Immature natural killer cell (primary cell): ENCODE measurements around the gene MPP2. TPM values are rescaled to one million over a fixed set of nuclear protein-coding genes. Genes with fewer than 3 reads are reported as not detected.

Source experiments
- DNase-seq, 3 donors: peaks; one replicate each; pipeline ENCODE4 v3.0.0; 2022; ENCODE audit warnings: mixed read lengths in 1 of 3
- H3K27ac Mint-ChIP-seq, 6 donors: one replicate each; pipeline ENCODE4 v1.8.0; 2020; ENCODE audit warnings: mixed read lengths in 6 of 6, mild to moderate bottlenecking in 5 of 6, inconsistent platforms in 4 of 6, moderate library complexity in 3 of 6
- H3K27me3 Mint-ChIP-seq, 3 donors: one replicate each; pipeline ENCODE4 v1.8.0; 2020 to 2021; ENCODE audit warnings: low read depth in 3 of 3, mild to moderate bottlenecking in 3 of 3, mixed read lengths in 3 of 3, moderate library complexity in 3 of 3, inconsistent platforms in 1 of 3
- H3K36me3 Mint-ChIP-seq, 3 donors: one replicate each; pipeline ENCODE4 v1.8.0; 2020; ENCODE audit warnings: mixed read lengths in 3 of 3, inconsistent platforms in 2 of 3, mild to moderate bottlenecking in 2 of 3
- H3K4me1 Mint-ChIP-seq, 2 donors: one replicate each; pipeline ENCODE4 v1.8.0; 2020; ENCODE audit warnings: inconsistent platforms in 2 of 2, mild to moderate bottlenecking in 2 of 2, mixed read lengths in 2 of 2, moderate library complexity in 1 of 2
- H3K4me3 Mint-ChIP-seq, 5 donors: one replicate each; pipeline ENCODE4 v1.8.0; 2020; ENCODE audit warnings: mild to moderate bottlenecking in 5 of 5, mixed read lengths in 5 of 5, inconsistent platforms in 3 of 5, moderate library complexity in 3 of 5
- H3K9me3 Mint-ChIP-seq, 6 donors: one replicate each; pipeline ENCODE4 v1.8.0; 2020; ENCODE audit warnings: mild to moderate bottlenecking in 6 of 6, mixed read lengths in 6 of 6, inconsistent platforms in 4 of 6, moderate library complexity in 3 of 6
- polyA plus RNA-seq, 3 donors: library from polyadenylated mRNA; unstranded; fragments of 300-500 nt; fragmentation: Illumina TruSeq; gene quantifications; one replicate each; pipeline ENCODE4 v1.2.3, GENCODE V29; 2021

Gene MPP2
- under 1 TPM in 1 of 3 donors, not detected in 2; 0.55 TPM for polyA plus RNA-seq

- peak within 1 kb of the TSS in 1 of 6 donors; percentile 26 for H3K27ac Mint-ChIP-seq
- H3K4me3 Mint-ChIP-seq, result peak within 1 kb of the TSS; percentile 62 to 78 (median 75)
- H3K9me3 Mint-ChIP-seq, result no peaks in the 10 kb centered on the region
- H3K27me3 Mint-ChIP-seq, result peaks cover 6 to 23% (median 10%) of the 10 kb centered on the region in 3 donors
- no peaks in the 10 kb centered on the region for H3K36me3 Mint-ChIP-seq
- peak in 2 of 3 donors; percentile 18 to 25 for DNase-seq
- H3K4me1 Mint-ChIP-seq, result peaks cover 9 to 15% of the 10 kb centered on the region in 2 donors
These were observed at the start of gene MPP2 for GRCh38 chr17:43907425-43907981. TSS of gene MPP2 (minus strand) at chr17:43907536. CDS start at chr17:43904460, 3,076 bp downstream.

- H3K4me1 Mint-ChIP-seq, result no peaks in the 10 kb centered on the region
- no peaks in the 10 kb centered on the region for H3K9me3 Mint-ChIP-seq
- DNase-seq, result no peak
- no peaks in the 10 kb centered on the region for H3K36me3 Mint-ChIP-seq
- H3K27me3 Mint-ChIP-seq, result peaks cover 1 to 11% (median 8%) of the 10 kb centered on the region in 3 donors
- no peak overlapping the region for H3K27ac Mint-ChIP-seq
- no peak overlapping the region for H3K4me3 Mint-ChIP-seq
These were observed 48.9 kb upstream of the MPP2 start for GRCh38 chr17:43956222-43956621.

- DNase-seq, result no peak
- Mint-ChIP-seq H3K9me3 (no peaks in the 10 kb centered on the region), H3K4me1 (no peaks in the 10 kb centered on the region), H3K27me3 (peaks cover 9 to 16% (median 14%) of the 10 kb centered on the region in 3 donors), H3K4me3 (peak within 1 kb of the TSS in 3 of 5 donors; percentile 53 to 66 (median 53)), H3K27ac (no peak within 1 kb of the TSS), H3K36me3 (no peaks in the 10 kb centered on the region)
These were observed 46.4 kb upstream of the MPP2 start, which contains the start of gene PYY for GRCh38 chr17:43953746-43954145. TSS of gene PYY (minus strand) at chr17:43953940. CDS start at chr17:43953483, 457 bp downstream.

GRCh38 chr17:43952724-43953666, 45.7 kb upstream of the MPP2 start:
- DNase-seq, result no peak
- Mint-ChIP-seq H3K4me1 (no peaks in the 10 kb centered on the region), H3K36me3 (no peaks in the 10 kb centered on the region), H3K27me3 (peaks cover 13 to 17% (median 16%) of the 10 kb centered on the region in 3 donors), H3K4me3 (peak overlapping the region in 3 of 5 donors; percentile 53 to 66 (median 53)), H3K27ac (no peak overlapping the region), H3K9me3 (no peaks in the 10 kb centered on the region)

GRCh38 chr17:43952351-43952723, 45.0 kb upstream of the MPP2 start:
- no peak overlapping the region for H3K4me3 Mint-ChIP-seq
- no peaks in the 10 kb centered on the region for H3K4me1 Mint-ChIP-seq
- no peak for DNase-seq
- no peaks in the 10 kb centered on the region for H3K9me3 Mint-ChIP-seq
- no peaks in the 10 kb centered on the region for H3K36me3 Mint-ChIP-seq
- H3K27ac Mint-ChIP-seq, result no peak overlapping the region
- peaks cover 13 to 20% (median 16%) of the 10 kb centered on the region in 3 donors for H3K27me3 Mint-ChIP-seq

- no peak overlapping the region for H3K27ac Mint-ChIP-seq
- H3K4me1 Mint-ChIP-seq, result no peaks in the 10 kb centered on the region
- no peaks in the 10 kb centered on the region for H3K36me3 Mint-ChIP-seq
- peak overlapping the region in 1 of 5 donors; percentile 28 for H3K4me3 Mint-ChIP-seq
- peaks cover 13 to 20% (median 16%) of the 10 kb centered on the region in 3 donors for H3K27me3 Mint-ChIP-seq
- H3K9me3 Mint-ChIP-seq, result no peaks in the 10 kb centered on the region
- DNase-seq, result no peak
These were observed 44.4 kb upstream of the MPP2 start for GRCh38 chr17:43951750-43952149.

GRCh38 chr17:43950554-43950953, 43.2 kb upstream of the MPP2 start:
- H3K27ac Mint-ChIP-seq, result no peak overlapping the region
- no peaks in the 10 kb centered on the region for H3K4me1 Mint-ChIP-seq
- DNase-seq, result no peak
- H3K36me3 Mint-ChIP-seq, result no peaks in the 10 kb centered on the region
- H3K4me3 Mint-ChIP-seq, result no peak overlapping the region
- H3K27me3 Mint-ChIP-seq, result peaks cover 13 to 20% (median 14%) of the 10 kb centered on the region in 3 donors
- H3K9me3 Mint-ChIP-seq, result no peaks in the 10 kb centered on the region

- DNase-seq, result no peak
- no peaks in the 10 kb centered on the region for H3K36me3 Mint-ChIP-seq
- H3K27me3 Mint-ChIP-seq, result peaks cover 11 to 20% (median 13%) of the 10 kb centered on the region in 3 donors
- H3K27ac Mint-ChIP-seq, result no peak overlapping the region
- no peak overlapping the region for H3K4me3 Mint-ChIP-seq
- H3K4me1 Mint-ChIP-seq, result no peaks in the 10 kb centered on the region
- no peaks in the 10 kb centered on the region for H3K9me3 Mint-ChIP-seq
These were observed 42.4 kb upstream of the MPP2 start for GRCh38 chr17:43949781-43950180.

- peaks cover 1 to 6% of the 10 kb centered on the region in 2 donors for H3K4me1 Mint-ChIP-seq
- DNase-seq, result no peak
- H3K27ac Mint-ChIP-seq, result no peak overlapping the region
- H3K27me3 Mint-ChIP-seq, result peaks cover 13 to 19% (median 14%) of the 10 kb centered on the region in 3 donors
- no peak overlapping the region for H3K4me3 Mint-ChIP-seq
- no peaks in the 10 kb centered on the region for H3K36me3 Mint-ChIP-seq
- H3K9me3 Mint-ChIP-seq, result no peaks in the 10 kb centered on the region
These were observed 39.4 kb upstream of the MPP2 start for GRCh38 chr17:43946781-43947180.

- H3K27me3 Mint-ChIP-seq, result peaks cover 8 to 14% (median 10%) of the 10 kb centered on the region in 3 donors
- no peaks in the 10 kb centered on the region for H3K9me3 Mint-ChIP-seq
- H3K4me3 Mint-ChIP-seq, result no peak overlapping the region
- H3K4me1 Mint-ChIP-seq, result peaks cover 1 to 6% of the 10 kb centered on the region in 2 donors
- no peak for DNase-seq
- no peaks in the 10 kb centered on the region for H3K36me3 Mint-ChIP-seq
- no peak overlapping the region for H3K27ac Mint-ChIP-seq
These were observed 37.9 kb upstream of the MPP2 start for GRCh38 chr17:43945074-43945829.

- H3K27me3 Mint-ChIP-seq, result peaks cover 3 to 11% (median 10%) of the 10 kb centered on the region in 3 donors
- H3K36me3 Mint-ChIP-seq, result no peaks in the 10 kb centered on the region
- peaks cover 9 to 11% of the 10 kb centered on the region in 2 donors for H3K4me1 Mint-ChIP-seq
These were observed 34.8 kb upstream of the MPP2 start, which contains the start of gene PPY for GRCh38 chr17:43942051-43942685. TSS of gene PPY (minus strand) at chr17:43942476. CDS start at chr17:43941654, 822 bp downstream.

GRCh38 chr17:43940630-43941029, 33.3 kb upstream of the MPP2 start:
- Mint-ChIP-seq H3K27ac (no peak overlapping the region), H3K4me3 (no peak overlapping the region), H3K27me3 (peaks cover 3 to 15% (median 11%) of the 10 kb centered on the region in 3 donors), H3K9me3 (no peaks in the 10 kb centered on the region), H3K4me1 (peaks cover 11 to 12% of the 10 kb centered on the region in 2 donors), H3K36me3 (no peaks in the 10 kb centered on the region)
- no peak for DNase-seq

More at GRCh38 chr17:43942051-43942685, 34.8 kb upstream of the MPP2 start, which contains the start of gene PPY:
- Mint-ChIP-seq H3K27ac (peak within 1 kb of the TSS in 1 of 6 donors; percentile 46), H3K4me3 (no peak within 1 kb of the TSS), H3K9me3 (no peaks in the 10 kb centered on the region)
- DNase-seq, result no peak

- Mint-ChIP-seq H3K4me3 (peak overlapping the region in 1 of 5 donors; percentile 36), H3K27ac (no peak overlapping the region), H3K36me3 (no peaks in the 10 kb centered on the region), H3K4me1 (peaks cover 11 to 12% of the 10 kb centered on the region in 2 donors), H3K27me3 (peaks cover 3 to 15% (median 11%) of the 10 kb centered on the region in 3 donors), H3K9me3 (no peaks in the 10 kb centered on the region)
- DNase-seq, result no peak
These were observed 32.5 kb upstream of the MPP2 start for GRCh38 chr17:43939886-43940285.
